GM19397 (cell line): ENCODE results near the gene ZNF423.

Experiments used
- ATAC-seq: cut with Tn5 transposase; IDR thresholded peaks from one replicate; pipeline ENCODE4 v1.9.1; 2021; ENCODE audit warnings: mild to moderate bottlenecking, moderate library complexity; ENCODE audit not compliant: unreplicated experiment

The ZNF423 gene

GRCh38 chr16:49632086-49632794, 223.7 kb downstream of the ZNF423 start:
- ATAC-seq, result no peak

- no peak for ATAC-seq
These were observed 224.5 kb downstream of the ZNF423 start for GRCh38 chr16:49631187-49632041.

GRCh38 chr16:49630783-49631182, 225.1 kb downstream of the ZNF423 start:
- no peak for ATAC-seq

GRCh38 chr16:49629851-49630250, 226.1 kb downstream of the ZNF423 start:
- no peak for ATAC-seq

- ATAC-seq, result no peak
These were observed 227.8 kb downstream of the ZNF423 start for GRCh38 chr16:49628148-49628547.

- no peak for ATAC-seq
These were observed 230.4 kb downstream of the ZNF423 start for GRCh38 chr16:49625311-49626065.

- no peak for ATAC-seq
These were observed 232.2 kb downstream of the ZNF423 start for GRCh38 chr16:49623501-49624266.

- no peak for ATAC-seq
These were observed 233.2 kb downstream of the ZNF423 start for GRCh38 chr16:49622421-49623402.

- ATAC-seq, result no peak
These were observed 233.9 kb downstream of the ZNF423 start for GRCh38 chr16:49622084-49622390.

GRCh38 chr16:49621241-49622083, 234.4 kb downstream of the ZNF423 start:
- no peak for ATAC-seq

- ATAC-seq, result no peak
These were observed 235.1 kb downstream of the ZNF423 start for GRCh38 chr16:49620869-49621240.

- ATAC-seq, result no peak
These were observed 235.6 kb downstream of the ZNF423 start for GRCh38 chr16:49620158-49620868.

GRCh38 chr16:49619811-49620157, 236.1 kb downstream of the ZNF423 start:
- no peak for ATAC-seq

- ATAC-seq, result no peak
These were observed 237.0 kb downstream of the ZNF423 start for GRCh38 chr16:49618955-49619354.

GRCh38 chr16:49617710-49618330, 238.1 kb downstream of the ZNF423 start:
- ATAC-seq, result no peak

GRCh38 chr16:49617016-49617629, 238.8 kb downstream of the ZNF423 start:
- no peak for ATAC-seq

GRCh38 chr16:49615576-49615975, 240.3 kb downstream of the ZNF423 start:
- no peak for ATAC-seq
